Testis (tissue), 3 donors: ENCODE data around the gene GALNT18. TPM values are rescaled to one million over a fixed set of nuclear protein-coding genes. Genes with fewer than 3 reads are reported as not detected.

ENCODE experiments used
- DNase-seq: peaks from one replicate; pipeline ENCODE4 v3.0.0-alpha.2; 2019
- H3K27ac ChIP-seq, 2 donors: fragments of 200-600 bp; sonication (generic); one replicate each; pipeline ENCODE4 v1.5.1; 2019
- H3K27me3 ChIP-seq: fragments of 200-600 bp; sonication (generic); one replicate; pipeline ENCODE4 v1.5.1; 2019
- H3K36me3 ChIP-seq: fragments of 200-600 bp; sonication (generic); one replicate; pipeline ENCODE4 v1.5.1; 2017; ENCODE audit warnings: low read depth; ENCODE audit errors: missing control alignments
- H3K4me1 ChIP-seq: fragments of 200-600 bp; sonication (generic); one replicate; pipeline ENCODE4 v1.5.1; 2019
- H3K4me3 ChIP-seq, 2 donors: fragments of 200-600 bp; sonication (generic); one replicate each; pipeline ENCODE4 v1.5.1; 2017 to 2019
- H3K9me3 ChIP-seq: fragments of 200-600 bp; sonication (generic); one replicate; pipeline ENCODE4 v1.5.1; 2017
- CTCF ChIP-seq, 3 experiments: fragments of 450-650 bp in 2 of 3; fragments of 200-600 bp in 1 of 3; sonication (generic) in 1 of 3; IDR thresholded peaks; one replicate each; pipeline ENCODE4 v1.5.1; 2016 to 2019; ENCODE audit warnings: antibody characterized with exemption in 3 of 3, mild to moderate bottlenecking in 2 of 3, moderate library complexity in 1 of 3
- POLR2A ChIP-seq: fragments of 450-650 bp; IDR thresholded peaks from one replicate; pipeline ENCODE4 v1.6.1; 2017; ENCODE audit warnings: antibody characterized with exemption, mild to moderate bottlenecking, moderate library complexity
- WGBS, 2 donors: methylation state at CpG; one replicate each; pipeline ENCODE4 v1.1.5; 2018; 5-methylcytosine and 5-hydroxymethylcytosine counted together
- intact Hi-C: fragments of 100-400 bp; cut with DNase I; formaldehyde crosslinking; loops from one replicate; pipeline ENCODE4 v1.15.1; 2023; ENCODE audit warnings: low total_unique reads
- polyA plus RNA-seq: library from polyadenylated mRNA; stranded (reverse); fragments of 350-450 nt; fragmentation: Illumina TruSeq; extraction: RNeasy Lipid Tissue Mini Kit (QIAGEN cat#74804); gene quantifications from one replicate; pipeline ENCODE4 v1.2.3, GENCODE V29; 2014; ENCODE audit warnings: low read depth, low replicate concordance; ENCODE audit not compliant: insufficient read depth
- total RNA-seq, 2 donors: library from RNA; depleted of rRNA; stranded (reverse); fragments of >200 nt; gene quantifications; one replicate each; pipeline ENCODE4 v1.2.3, GENCODE V29; 2016

GALNT18 gene
- total and polyA plus RNA-seq, 3 donors from 2014 or later: 39.2 to 106 (median 73.9) TPM

GRCh38 chr11:11260903-11261302 lies 360.9 kb downstream of the GALNT18 start:
- Histone ChIP-seq H3K4me1 (no peaks in the 10 kb centered on the region), H3K27ac (no peak overlapping the region), H3K27me3 (no peaks in the 10 kb centered on the region), H3K36me3 (no peaks in the 10 kb centered on the region), H3K4me3 (no peak overlapping the region), H3K9me3 (no peaks in the 10 kb centered on the region)
- intact Hi-C loops: no loop called here
- 50 to 87% methylated on average over 3 to 4 of the region's 4 CpGs for WGBS, 2 donors
- TF ChIP-seq POLR2A: no peak
- no peak for TF ChIP-seq CTCF (IDR thresholded peaks at IDR 0.05)
- DNase-seq: no peak

GRCh38 chr11:11253995-11254394 lies 367.8 kb downstream of the GALNT18 start:
- no peak overlapping the region for H3K4me3 ChIP-seq
- no peak for DNase-seq
- intact Hi-C loops: no loop called here
- H3K9me3 ChIP-seq: no peaks in the 10 kb centered on the region
- 83 to 91% methylated on average over 5 of the region's 5 CpGs for WGBS, 2 donors
- no peaks in the 10 kb centered on the region for H3K36me3 ChIP-seq
- H3K27me3 ChIP-seq: no peaks in the 10 kb centered on the region
- no peaks in the 10 kb centered on the region for H3K4me1 ChIP-seq
- no peak for TF ChIP-seq CTCF (IDR thresholded peaks at IDR 0.05)
- no peak overlapping the region for H3K27ac ChIP-seq

DNA sequence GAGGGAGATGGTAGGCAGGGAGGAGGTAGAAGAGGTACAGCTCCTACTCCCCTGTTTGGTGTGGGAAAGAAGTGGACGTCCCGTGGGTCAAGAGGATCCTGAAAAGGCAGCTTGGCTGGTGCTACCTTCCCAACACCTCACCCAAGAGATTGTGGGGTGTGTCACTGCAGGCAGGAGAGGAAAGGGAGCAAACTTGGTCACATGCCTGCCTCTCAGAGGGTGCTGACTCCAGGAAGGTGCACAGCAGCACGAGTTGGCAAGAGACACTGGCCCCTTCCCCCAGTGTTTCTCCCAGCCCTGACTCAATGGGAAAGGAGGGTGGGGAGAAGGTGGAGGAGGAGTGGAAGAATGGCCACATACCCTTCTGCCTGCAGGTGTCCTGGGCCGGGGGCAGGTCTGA lies 368.3 kb downstream of the GALNT18 start:
- intact Hi-C loops: no loop called here
- no peak for TF ChIP-seq CTCF (IDR thresholded peaks at IDR 0.05)
- no peak for TF ChIP-seq POLR2A

GRCh38 chr11:11252403-11252802 lies 369.4 kb downstream of the GALNT18 start:
- Histone ChIP-seq H3K4me3 (no peak overlapping the region), H3K36me3 (no peaks in the 10 kb centered on the region), H3K4me1 (no peaks in the 10 kb centered on the region), H3K27ac (no peak overlapping the region), H3K9me3 (no peaks in the 10 kb centered on the region), H3K27me3 (no peaks in the 10 kb centered on the region)
- DNase-seq: no peak
- intact Hi-C loops: no loop called here
- no peak for TF ChIP-seq CTCF (IDR thresholded peaks at IDR 0.05)
- TF ChIP-seq POLR2A: no peak
- WGBS, 2 donors: 84 to 96% methylated on average over 2 to 6 of the region's 6 CpGs

More for the DNA sequence above, 368.3 kb downstream of the GALNT18 start:
- no peak overlapping the region for H3K4me3 ChIP-seq
- H3K4me1 ChIP-seq: no peaks in the 10 kb centered on the region
- no peak for DNase-seq
- no peaks in the 10 kb centered on the region for H3K36me3 ChIP-seq
- H3K27ac ChIP-seq: no peak overlapping the region
- no peaks in the 10 kb centered on the region for H3K9me3 ChIP-seq
- 70 to 79% methylated on average over 3 to 4 of the region's 4 CpGs for WGBS, 2 donors
- no peaks in the 10 kb centered on the region for H3K27me3 ChIP-seq

DNA sequence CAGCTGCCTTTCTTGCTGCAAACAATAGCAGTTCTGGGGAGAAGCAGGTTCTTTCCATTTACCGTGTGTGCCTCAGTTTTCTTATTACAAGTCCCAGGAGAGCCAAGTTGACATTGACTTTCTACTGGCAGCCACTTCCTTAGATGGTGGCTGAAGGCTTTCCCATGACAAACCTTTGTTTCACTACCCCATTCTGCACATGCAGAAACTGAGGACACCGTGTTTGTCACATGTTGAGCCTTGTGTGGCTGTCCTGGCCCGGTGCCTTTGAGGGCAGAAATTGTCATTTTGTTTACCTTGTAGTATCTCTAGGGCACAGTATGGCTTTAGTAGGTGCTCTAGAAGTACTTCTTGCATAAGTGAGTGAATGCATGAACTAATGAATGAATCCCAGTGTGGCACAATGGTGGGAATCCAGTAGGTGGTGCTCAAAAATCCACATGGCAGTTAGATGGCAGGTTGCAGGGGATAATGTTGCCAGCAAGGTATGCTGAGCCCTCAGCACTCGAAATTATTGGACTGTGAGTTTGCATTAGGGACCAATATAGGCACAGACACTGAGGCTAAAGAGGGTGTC lies 370.3 kb downstream of the GALNT18 start:
- TF ChIP-seq CTCF (IDR thresholded peaks at IDR 0.05): no peak
- Histone ChIP-seq H3K27me3 (no peaks in the 10 kb centered on the region), H3K4me3 (no peak overlapping the region), H3K4me1 (no peaks in the 10 kb centered on the region), H3K27ac (no peak overlapping the region), H3K36me3 (no peaks in the 10 kb centered on the region), H3K9me3 (no peaks in the 10 kb centered on the region)
- intact Hi-C loops: no loop called here
- DNase-seq: no peak
- 85 to 94% methylated on average over 4 of the region's 4 CpGs for WGBS, 2 donors
